Activated CD4-positive, alpha-beta T cell treated with anti-CD3 and anti-CD28 coated beads, Interleukin-2, amount 10 ng/mL, durations not matched to agents 24 days and 14 days (primary cell): ENCODE data around the gene PLK3. TPM values are rescaled to one million over a fixed set of nuclear protein-coding genes. Genes with fewer than 3 reads are reported as not detected.
"Not testable (repeated sequence)": the region's sequence is repeated elsewhere in the genome, so short reads cannot be mapped to it uniquely, and the experiment has no call there.

ENCODE experiments used
- DNase-seq: peaks from one replicate; pipeline ENCODE4 v3.0.0; 2022
- H3K27ac Mint-ChIP-seq: one replicate; pipeline ENCODE4 v1.8.0; 2022; ENCODE audit warnings: mild to moderate bottlenecking, mixed read lengths
- H3K27me3 Mint-ChIP-seq: one replicate; pipeline ENCODE4 v1.8.0; 2022; ENCODE audit warnings: mixed read lengths
- H3K36me3 Mint-ChIP-seq: one replicate; pipeline ENCODE4 v1.8.0; 2022; ENCODE audit warnings: low read depth, mild to moderate bottlenecking, mixed read lengths
- H3K4me1 Mint-ChIP-seq: one replicate; pipeline ENCODE4 v1.8.0; 2021; ENCODE audit warnings: mixed read lengths
- H3K4me3 Mint-ChIP-seq: one replicate; pipeline ENCODE4 v1.8.0; 2022; ENCODE audit warnings: mild to moderate bottlenecking, moderate library complexity, mixed read lengths
- H3K9me3 Mint-ChIP-seq: one replicate; pipeline ENCODE4 v1.8.0; 2021; ENCODE audit warnings: mixed read lengths
- intact Hi-C: fragments of 100-400 bp; cut with micrococcal nuclease; formaldehyde crosslinking; loops from one replicate; pipeline ENCODE4 v1.15.1; 2023
- total RNA-seq: library from RNA; stranded (reverse); gene quantifications from 2 replicates; pipeline ENCODE4 v1.2.3, GENCODE V29; 2022

PLK3 gene
- total RNA-seq, 1 donor from 2014 or later = 190 TPM

DNA sequence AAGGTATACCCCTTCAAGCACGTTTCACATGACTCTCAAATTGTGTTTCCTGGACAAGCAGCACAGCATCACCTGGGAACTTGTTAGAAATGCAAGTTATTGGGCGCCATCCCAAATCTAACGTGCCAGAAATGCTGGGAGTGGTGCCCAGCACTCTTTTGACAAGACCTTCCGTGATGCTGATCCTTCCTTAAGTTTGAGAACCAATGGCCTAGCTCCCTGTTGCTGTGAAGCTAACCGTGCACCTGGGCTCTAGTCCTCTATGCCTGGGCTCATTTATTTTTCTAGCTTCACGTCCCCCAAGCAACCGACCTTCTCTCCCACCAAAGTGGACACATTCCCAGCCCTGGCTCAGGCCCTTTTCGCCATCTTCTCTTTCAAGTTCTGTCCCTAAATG lies 16.5 kb upstream of the PLK3 start:
- Mint-ChIP-seq H3K4me3 (peak overlapping the region; percentile 61), H3K27ac (peak overlapping the region; percentile 48), H3K27me3 (no peaks in the 10 kb centered on the region), H3K36me3 (peaks cover 44% of the 10 kb centered on the region), H3K4me1 (peaks cover 39% of the 10 kb centered on the region), H3K9me3 (no peaks in the 10 kb centered on the region)
- intact Hi-C loops = loop anchor here (2.0 kb wide), 1 partner anchor 53 kb away; the partner anchor contains the start of gene RNU5D-1
- DNase-seq = no peak

DNA sequence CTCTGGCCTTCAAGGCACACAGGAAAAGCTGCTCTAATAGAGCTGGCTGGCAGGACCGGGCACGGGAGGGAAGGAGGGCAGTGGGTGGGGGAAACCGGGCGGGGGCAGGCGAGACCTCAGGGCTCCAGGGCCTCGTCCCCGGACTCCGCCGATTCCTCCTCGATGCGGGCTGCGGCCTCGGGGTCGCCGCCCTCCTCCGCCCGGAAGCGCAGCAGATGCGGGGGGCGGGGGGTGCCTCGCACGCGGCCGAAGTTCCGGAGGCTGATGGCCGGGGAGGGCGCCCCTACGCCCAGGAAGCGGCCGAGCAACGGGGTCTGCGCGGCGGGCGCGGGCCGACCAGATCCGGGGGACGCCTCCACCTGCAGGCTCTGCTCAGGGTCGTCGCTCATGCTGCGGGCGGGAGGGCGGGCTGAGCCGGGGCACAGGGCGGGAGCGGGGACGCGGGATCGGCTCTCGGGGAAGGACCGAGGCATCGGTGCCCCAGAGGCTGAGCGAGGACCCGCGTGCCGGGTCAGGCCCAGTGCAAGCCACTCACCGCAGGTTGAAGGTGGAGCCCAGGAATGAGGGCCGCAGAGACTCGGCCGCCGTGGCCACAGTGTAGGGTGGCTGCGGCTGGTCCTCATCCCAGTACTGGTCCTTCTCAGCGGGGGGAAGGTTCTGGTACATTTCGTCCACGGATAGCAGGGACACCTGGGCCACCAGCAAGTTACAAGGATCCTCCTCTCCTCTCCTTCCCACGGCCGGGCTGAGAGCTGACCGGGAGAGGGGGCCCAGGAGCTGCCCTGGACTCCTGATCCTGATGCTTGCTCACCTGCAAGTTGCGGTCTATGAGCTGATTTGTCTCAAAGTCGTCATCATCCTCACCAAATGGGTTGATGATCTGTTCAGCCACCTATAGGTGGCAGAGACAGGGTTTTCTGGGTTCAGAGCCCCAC lies 15.8 kb upstream of the PLK3 start:
- H3K9me3 Mint-ChIP-seq = no peaks in the 10 kb centered on the region
- intact Hi-C loops = loop anchor here (2.0 to 5.0 kb wide), 2 partner anchors 54 to 228 kb away; partner anchors contain the start of genes HECTD3, RNU5D-1 and UROD
- peak; percentile 81 for DNase-seq

DNA sequence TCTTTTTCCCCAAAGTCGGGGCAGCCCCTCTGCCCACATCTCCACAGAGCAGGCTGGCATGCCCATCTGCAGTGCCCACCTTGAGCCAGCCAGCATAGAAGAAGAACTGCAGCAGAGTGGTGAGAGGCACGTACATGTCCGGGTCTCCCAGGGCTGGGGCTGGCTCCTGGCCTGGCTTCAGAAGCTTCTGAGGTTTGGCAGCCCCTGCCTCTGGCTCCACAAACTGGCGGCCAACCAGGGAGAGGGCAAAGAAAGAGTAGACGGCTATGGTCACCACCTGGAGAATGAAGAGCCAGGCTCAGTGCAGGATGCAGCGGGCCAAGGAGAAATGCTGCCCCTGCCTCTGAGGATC lies 15.2 kb upstream of the PLK3 start:
- intact Hi-C loops = loop anchor here (2.0 to 5.0 kb wide), 2 partner anchors 54 to 227 kb away; partner anchors contain the start of genes HECTD3, RNU5D-1 and UROD
- DNase-seq = no peak
- H3K4me1 Mint-ChIP-seq = peaks cover 35% of the 10 kb centered on the region
- H3K36me3 Mint-ChIP-seq = peaks cover 33% of the 10 kb centered on the region
- H3K9me3 Mint-ChIP-seq = no peaks in the 10 kb centered on the region
- H3K27me3 Mint-ChIP-seq = no peaks in the 10 kb centered on the region
- H3K27ac Mint-ChIP-seq = peak overlapping the region; percentile 85
- H3K4me3 Mint-ChIP-seq = peak overlapping the region; percentile 83

More for the DNA sequence above, 15.8 kb upstream of the PLK3 start:
- Mint-ChIP-seq H3K4me1 (peaks cover 35% of the 10 kb centered on the region), H3K27ac (peak overlapping the region; percentile 85), H3K4me3 (peak overlapping the region; percentile 83), H3K36me3 (peaks cover 37% of the 10 kb centered on the region), H3K27me3 (no peaks in the 10 kb centered on the region)

DNA sequence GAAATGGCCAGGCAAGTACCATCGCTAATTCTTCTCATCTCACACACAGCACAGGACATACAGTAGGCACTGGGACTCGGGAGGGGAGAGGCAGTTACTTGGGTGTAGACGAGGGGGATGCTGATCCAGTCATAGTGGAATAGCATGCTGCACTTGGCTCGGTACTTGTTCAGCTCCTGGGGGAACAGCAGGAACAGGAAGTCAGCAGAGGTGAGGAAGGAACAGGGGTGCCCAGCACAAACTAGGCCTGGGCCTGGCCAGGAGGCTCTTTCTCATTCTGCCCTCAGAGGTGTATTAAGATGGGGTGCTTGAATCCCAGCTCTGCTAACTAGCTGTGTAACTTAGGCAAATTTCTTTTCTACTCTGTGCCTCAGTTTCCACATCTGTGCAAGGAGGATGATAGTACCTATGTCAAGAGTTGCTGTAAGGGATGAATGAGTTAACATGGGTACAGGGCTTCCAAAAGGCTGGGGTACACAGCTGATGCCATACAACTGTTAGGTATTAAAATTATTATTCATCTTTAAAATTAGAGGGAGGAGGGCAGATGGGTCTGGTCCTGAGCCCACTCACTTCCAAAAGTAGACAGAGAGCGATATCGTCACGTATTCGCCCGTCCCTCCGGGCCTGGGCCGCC lies 14.6 kb upstream of the PLK3 start:
- H3K4me3 Mint-ChIP-seq = peak overlapping the region; percentile 83
- no peaks in the 10 kb centered on the region for H3K9me3 Mint-ChIP-seq
- peaks cover 30% of the 10 kb centered on the region for H3K4me1 Mint-ChIP-seq
- intact Hi-C loops = loop anchor here (1.0 to 5.0 kb wide), 4 partner anchors 10 to 227 kb away; partner anchors contain the start of genes HECTD3, RNU5D-1, RPS8 and UROD
- H3K36me3 Mint-ChIP-seq = peaks cover 27% of the 10 kb centered on the region
- DNase-seq = no peak
- peak overlapping the region; percentile 85 for H3K27ac Mint-ChIP-seq
- H3K27me3 Mint-ChIP-seq = no peaks in the 10 kb centered on the region

DNA sequence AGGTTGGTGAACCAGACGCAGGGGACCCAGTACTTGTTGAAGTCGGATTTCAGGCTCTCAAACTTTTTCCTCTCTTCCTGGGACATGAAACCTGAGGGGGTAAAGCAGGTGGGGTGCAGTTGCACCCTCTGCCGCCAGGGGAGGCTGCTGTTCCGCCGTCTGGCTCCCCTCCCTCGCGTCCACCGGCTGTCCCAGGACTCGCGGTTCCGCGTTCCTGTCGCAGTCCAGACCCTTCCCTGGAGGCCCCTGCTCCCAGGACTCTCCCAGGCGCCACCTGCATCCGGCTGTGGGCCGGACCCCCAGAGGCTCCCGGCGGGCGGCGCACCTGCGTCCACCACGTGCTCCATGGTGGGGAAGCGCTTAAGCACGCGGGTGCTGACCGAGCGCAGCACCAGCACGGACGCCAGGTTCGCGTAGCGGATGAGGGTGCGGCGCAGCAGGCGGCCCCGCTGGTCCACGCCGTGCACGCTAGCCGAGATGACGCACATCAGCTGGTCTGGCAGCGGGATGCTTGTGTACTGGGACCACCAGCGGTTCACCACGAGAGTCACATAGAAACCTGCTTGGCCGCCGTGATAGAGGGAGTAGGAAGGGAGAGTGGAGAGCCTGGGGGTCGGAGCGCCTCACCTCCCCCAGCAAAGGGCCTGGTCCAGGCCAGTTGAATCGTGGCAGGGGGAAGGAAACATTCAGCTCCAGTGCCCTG lies 13.9 kb upstream of the PLK3 start:
- no peaks in the 10 kb centered on the region for H3K9me3 Mint-ChIP-seq
- peaks cover 28% of the 10 kb centered on the region for H3K4me1 Mint-ChIP-seq
- H3K27me3 Mint-ChIP-seq = no peaks in the 10 kb centered on the region
- peaks cover 20% of the 10 kb centered on the region for H3K36me3 Mint-ChIP-seq
- H3K4me3 Mint-ChIP-seq = peak overlapping the region; percentile 83
- peak overlapping the region; percentile 85 for H3K27ac Mint-ChIP-seq
- intact Hi-C loops = loop anchor here (1.0 to 5.0 kb wide), 3 partner anchors 11 to 226 kb away; partner anchors contain the start of genes HECTD3, RPS8 and UROD
- peak; percentile 93 for DNase-seq

DNA sequence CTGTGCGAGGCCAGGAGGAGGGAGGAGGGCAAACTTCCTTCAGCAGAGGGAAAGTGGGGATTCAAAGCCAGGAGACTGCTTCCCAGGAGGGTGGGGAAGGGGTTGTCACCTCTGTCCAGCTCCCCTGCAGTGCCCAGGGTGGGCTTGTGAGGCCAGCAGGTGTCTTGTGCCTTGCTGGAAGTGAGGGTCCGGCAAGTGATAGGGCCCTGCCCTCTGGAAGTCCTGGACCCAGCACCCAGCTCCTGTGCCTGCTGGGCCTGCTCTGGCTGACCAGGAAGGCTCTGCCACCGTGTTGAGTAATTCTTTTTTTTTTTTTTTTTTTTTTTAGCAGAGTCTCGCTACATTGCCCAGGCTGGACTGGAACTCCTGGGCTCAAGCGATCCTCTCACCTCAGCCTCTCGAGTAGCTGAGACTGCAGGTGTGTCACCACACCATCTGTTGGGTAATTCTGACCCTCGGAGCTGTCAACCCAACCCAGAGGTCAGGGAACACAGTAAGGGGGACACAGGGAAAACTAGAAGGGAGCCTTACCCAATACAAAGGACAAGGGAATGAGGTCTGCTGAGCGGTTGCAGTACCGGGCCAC lies 13.2 kb upstream of the PLK3 start:
- Mint-ChIP-seq H3K4me1 (peaks cover 28% of the 10 kb centered on the region), H3K36me3 (peaks cover 13% of the 10 kb centered on the region), H3K4me3 (peak overlapping the region; percentile 83), H3K27me3 (no peaks in the 10 kb centered on the region), H3K27ac (peak overlapping the region; percentile 85), H3K9me3 (no peaks in the 10 kb centered on the region)
- DNase-seq = no peak
- intact Hi-C loops = loop anchor here (1.0 to 5.0 kb wide), 3 partner anchors 12 to 225 kb away; partner anchors contain the start of genes HECTD3, RPS8 and UROD

DNA sequence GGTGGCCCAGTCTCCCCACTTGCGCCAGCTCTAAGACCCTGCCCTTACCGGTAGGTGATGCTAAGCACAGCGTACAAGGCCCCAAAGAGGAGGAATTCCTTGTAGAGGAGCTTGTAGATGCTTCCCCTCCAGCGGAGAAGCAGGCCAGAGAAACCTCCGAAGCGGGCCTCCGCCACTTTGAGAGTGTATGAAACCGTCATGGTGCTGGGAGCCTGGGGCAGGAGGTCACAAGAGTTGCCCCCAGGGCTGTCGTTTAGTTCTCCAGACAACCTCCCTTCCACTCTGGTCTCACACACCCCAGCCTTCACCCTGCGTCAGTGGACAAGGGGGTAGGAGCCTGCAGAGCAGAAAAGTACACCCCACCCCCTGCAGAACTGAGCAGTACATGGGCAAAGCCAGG lies 12.7 kb upstream of the PLK3 start:
- Mint-ChIP-seq H3K27me3 (no peaks in the 10 kb centered on the region), H3K4me1 (peaks cover 28% of the 10 kb centered on the region), H3K27ac (no peak overlapping the region), H3K4me3 (no peak overlapping the region), H3K36me3 (peaks cover 9% of the 10 kb centered on the region), H3K9me3 (no peaks in the 10 kb centered on the region)
- intact Hi-C loops = loop anchor here (5.0 kb wide), 1 partner anchor 225 kb away; the partner anchor contains the start of genes HECTD3 and UROD
- no peak for DNase-seq

DNA sequence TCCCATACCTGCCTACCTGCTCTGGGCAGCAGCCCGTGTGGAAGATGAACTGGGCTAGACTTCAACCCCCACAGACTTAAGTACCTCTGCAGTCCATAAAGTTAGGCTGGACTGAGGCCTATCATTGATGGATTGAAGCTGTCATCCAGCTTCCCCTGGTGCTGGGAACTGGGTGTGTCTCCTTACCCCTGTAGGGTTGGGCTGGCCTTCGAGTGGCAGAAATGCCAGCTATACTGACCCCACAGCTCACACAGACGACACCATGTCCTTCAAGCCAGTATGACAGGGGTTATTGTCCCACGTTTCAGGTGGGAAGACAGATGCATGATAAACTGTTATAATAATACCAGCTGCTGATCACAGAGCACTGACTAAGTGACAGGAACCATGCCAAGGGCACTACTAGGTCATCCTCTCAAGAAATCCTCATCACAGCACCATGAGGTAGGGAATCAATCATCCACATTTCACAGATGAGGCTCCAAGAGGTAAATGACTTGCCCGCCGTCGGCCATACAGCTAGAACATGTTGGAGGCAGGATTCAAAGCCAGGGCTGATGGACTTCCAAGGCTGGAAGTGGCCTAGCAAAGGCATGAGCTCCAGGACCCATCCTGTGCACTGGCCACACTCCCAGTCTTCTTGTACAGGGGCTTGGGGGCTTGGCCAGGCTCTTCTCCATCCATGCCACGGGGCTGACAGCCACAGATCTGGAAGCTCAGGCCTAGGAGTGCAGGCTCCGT lies 11.9 kb upstream of the PLK3 start, which contains the start of gene BEST4:
Gene BEST4 (minus strand): TSS at position 51 of the 741 bp plus-strand sequence. CDS start 465 bp downstream, outside the sequence.
- intact Hi-C loops = loop anchor here (5.0 kb wide), 1 partner anchor 224 kb away; the partner anchor contains the start of genes HECTD3 and UROD
- Mint-ChIP-seq H3K36me3 (peaks cover 5% of the 10 kb centered on the region), H3K27ac (no peak within 1 kb of the TSS), H3K4me1 (peaks cover 27% of the 10 kb centered on the region), H3K4me3 (no peak within 1 kb of the TSS), H3K27me3 (no peaks in the 10 kb centered on the region), H3K9me3 (no peaks in the 10 kb centered on the region)
- DNase-seq = no peak

DNA sequence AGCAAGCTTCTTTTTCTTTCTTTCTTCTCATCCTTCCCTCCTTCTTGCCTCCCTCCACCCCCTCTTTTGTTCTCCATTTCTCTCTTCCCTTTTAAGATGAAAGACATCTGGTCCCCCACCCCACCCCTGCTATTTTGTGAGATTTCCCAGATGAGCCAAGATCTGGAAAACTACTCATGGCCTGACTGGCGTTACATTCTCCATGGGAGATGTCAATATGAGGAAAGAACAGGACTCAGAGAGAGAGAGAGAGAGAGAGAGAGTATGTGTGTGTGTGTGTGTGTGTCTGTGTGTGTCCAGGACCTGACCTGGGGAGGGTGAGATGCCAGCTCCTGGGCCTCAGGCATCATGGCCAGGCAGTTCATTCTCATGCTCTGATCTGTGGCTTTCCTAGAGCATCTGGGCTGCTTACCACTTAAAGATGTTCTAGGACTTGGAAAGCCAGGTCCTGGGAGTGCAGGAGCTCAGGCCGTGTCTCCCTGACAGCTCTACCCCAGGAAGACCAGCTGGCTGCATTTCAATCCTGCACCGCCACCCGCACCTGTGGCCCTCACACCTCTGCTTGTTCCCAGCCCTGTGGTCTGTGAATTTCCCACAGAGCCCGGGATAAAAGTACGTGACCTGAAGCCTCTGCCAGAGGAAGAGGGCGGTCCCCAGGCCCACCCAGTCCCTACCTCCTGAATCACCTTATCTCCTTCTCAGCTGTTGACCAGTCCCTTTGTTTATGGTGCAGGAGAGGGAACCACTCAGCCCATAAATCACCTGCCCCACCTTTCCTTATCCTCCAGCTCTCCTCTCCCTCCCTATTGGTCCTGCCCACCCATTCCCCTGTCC lies 9.0 kb upstream of the PLK3 start:
- Mint-ChIP-seq H3K36me3 (no peaks in the 10 kb centered on the region), H3K4me3 (no peak overlapping the region), H3K9me3 (no peaks in the 10 kb centered on the region), H3K27ac (no peak overlapping the region), H3K27me3 (no peaks in the 10 kb centered on the region), H3K4me1 (peaks cover 6% of the 10 kb centered on the region)
- DNase-seq = peak; percentile 53
- intact Hi-C loops = no loop called here

DNA sequence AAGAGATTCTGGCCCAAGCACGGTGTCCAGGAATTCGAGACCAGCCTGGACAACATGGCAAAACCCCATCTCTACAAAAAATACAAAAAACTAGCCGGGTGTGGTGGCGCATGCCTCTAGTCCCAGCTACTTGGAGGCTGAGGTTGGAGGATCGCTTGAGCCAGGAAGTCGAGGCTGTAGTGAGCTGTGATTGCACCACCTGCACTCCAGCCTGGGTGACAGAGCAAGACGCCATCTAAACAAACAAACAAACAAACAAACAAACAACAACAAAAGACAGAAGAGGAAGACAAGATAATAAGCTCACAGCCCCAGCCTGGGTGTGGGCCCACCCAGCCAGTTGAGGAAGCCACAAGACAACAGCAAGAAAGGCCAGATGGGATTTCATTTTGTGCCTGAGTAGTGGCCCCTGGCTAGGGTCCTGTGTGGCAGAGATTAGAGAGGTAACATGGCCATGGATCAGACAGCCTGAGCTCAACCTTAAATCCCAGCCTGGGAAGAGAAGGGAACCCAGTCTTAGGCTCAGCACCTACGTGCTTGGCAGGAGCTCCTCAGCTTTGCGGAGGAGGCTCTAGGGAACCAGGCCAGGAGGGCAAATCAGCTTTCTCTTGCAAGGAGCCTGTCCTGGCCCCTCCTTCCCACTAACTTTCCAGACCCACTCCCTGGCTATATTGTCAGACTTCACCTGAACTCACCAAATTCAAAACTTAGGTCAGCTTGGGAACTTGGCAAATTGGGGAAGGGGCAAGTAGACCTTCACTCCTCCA lies 7.3 kb upstream of the PLK3 start:
- Mint-ChIP-seq H3K4me1 (peaks cover 2% of the 10 kb centered on the region), H3K9me3 (no peaks in the 10 kb centered on the region), H3K36me3 (no peaks in the 10 kb centered on the region), H3K27ac (no peak overlapping the region), H3K27me3 (no peaks in the 10 kb centered on the region), H3K4me3 (no peak overlapping the region)
- peak; percentile 54 for DNase-seq
- intact Hi-C loops = no loop called here

DNA sequence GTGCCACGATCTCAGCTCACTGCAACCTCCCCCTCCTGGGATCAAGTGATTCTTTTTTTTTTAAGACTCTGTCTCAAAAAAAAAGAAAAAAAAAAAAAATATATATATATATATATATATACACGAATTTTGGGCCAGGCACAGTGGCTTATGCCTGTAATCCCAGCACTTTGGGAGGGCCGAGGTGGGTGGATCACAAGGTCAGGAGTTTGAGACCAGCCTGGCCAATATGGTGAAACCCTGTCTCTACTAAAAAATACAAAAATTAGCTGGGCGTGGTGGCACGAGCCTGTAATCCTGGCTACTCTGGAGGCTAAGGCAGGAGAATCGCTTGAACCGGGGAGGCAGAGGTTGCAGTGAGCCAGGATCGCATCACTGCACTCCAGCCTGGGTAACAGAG lies 2.3 kb upstream of the PLK3 start:
- H3K27ac Mint-ChIP-seq, intact Hi-C loops: not testable (repeated sequence)

More for the DNA sequence above, 2.3 kb upstream of the PLK3 start:
- not testable (repeated sequence) for H3K4me3 Mint-ChIP-seq, H3K27me3 Mint-ChIP-seq, H3K9me3 Mint-ChIP-seq
- H3K4me1 Mint-ChIP-seq = peaks cover 21% of the 10 kb centered on the region
- peak; percentile 57 for DNase-seq
- H3K36me3 Mint-ChIP-seq = peaks cover 19% of the 10 kb centered on the region
